Brain microvascular endothelial cell (primary cell): ENCODE measurements around the gene NFIX.

Experiments
- DNase-seq: peaks from one replicate; pipeline ENCODE4 v3.0.0-alpha.2; 2020
- H3K27ac ChIP-seq: fragments of 250-450 bp; sonication (Bioruptor Pico); 2 replicates; pipeline ENCODE4 v1.5.1; 2020; ENCODE audit warnings: mild to moderate bottlenecking, moderate library complexity
- H3K27me3 ChIP-seq: fragments of 250-450 bp; sonication (Bioruptor Pico); replicated peaks from 2 replicates; pipeline ENCODE4 v1.5.1; 2020; ENCODE audit warnings: mild to moderate bottlenecking
- H3K36me3 ChIP-seq: fragments of 250-450 bp; sonication (Bioruptor Pico); replicated peaks from 2 replicates; pipeline ENCODE4 v1.5.1; 2020; ENCODE audit warnings: mild to moderate bottlenecking
- H3K4me3 ChIP-seq: 2 replicates; pipeline ENCODE4 v1.5.1; 2011; ENCODE audit warnings: low read depth, mild to moderate bottlenecking, control low read depth, low read length, moderate library complexity
- CTCF ChIP-seq: IDR thresholded peaks from 2 replicates; pipeline ENCODE4 v1.5.1; 2011; ENCODE audit warnings: low read depth, mild to moderate bottlenecking, moderate library complexity, low read length, control low read depth, inconsistent platforms; ENCODE audit errors: missing control alignments
- in situ Hi-C: cut with HindIII; loops from 2 replicates; pipeline ENCODE4 v1.10.0; 2017; ENCODE audit warnings: low sequenced_read_pairs, low pct_ligation_motif_present

The NFIX gene

GRCh38 chr19:13139633-13140311 lies 144.5 kb downstream of the NFIX start:
- no peak for DNase-seq
- H3K36me3 ChIP-seq: peaks cover 53% of the 10 kb centered on the region
- H3K27me3 ChIP-seq: no peaks in the 10 kb centered on the region
- in situ Hi-C loops: no loop called here
- TF ChIP-seq CTCF: no peak
- H3K27ac ChIP-seq: no peak overlapping the region
- H3K4me3 ChIP-seq: no peak overlapping the region

- Histone ChIP-seq H3K36me3 (peaks cover 15% of the 10 kb centered on the region), H3K27me3 (no peaks in the 10 kb centered on the region), H3K4me3 (no peak overlapping the region), H3K27ac (no peak overlapping the region)
- no peak for DNase-seq
- no peak for TF ChIP-seq CTCF
- in situ Hi-C loops: no loop called here
Observed at GRCh38 chr19:13146763-13147563, 151.7 kb downstream of the NFIX start.
